ENCODE data around the gene ZNF335.

- TF ChIP-seq CTCF (IDR thresholded peaks at IDR 0.05) (no peak), POLR2A (IDR thresholded peaks at IDR 0.05) (no peak)
Observed at GRCh38 chr20:46013322-46013828, 41.4 kb upstream of the ZNF335 start.

All from Peyer's patch (tissue), 4 donors.